Type B pancreatic cell (in vitro differentiated cells): ENCODE measurements around the gene ZNF362. TPM values are rescaled to one million over a fixed set of nuclear protein-coding genes. Genes with fewer than 3 reads are reported as not detected.

ENCODE experiments used
- DNase-seq: peaks from one replicate; pipeline ENCODE4 v3.0.0; 2021; ENCODE audit warnings: mixed read lengths; ENCODE audit not compliant: unreplicated experiment; ENCODE audit errors: extremely low spot score
- H3K27ac Mint-ChIP-seq: 2 replicates; pipeline ENCODE4 v1.8.0; 2021; ENCODE audit warnings: mild to moderate bottlenecking, mixed read lengths
- H3K27me3 Mint-ChIP-seq: 2 replicates; pipeline ENCODE4 v1.8.0; 2021; ENCODE audit warnings: mixed read lengths
- H3K36me3 Mint-ChIP-seq: 2 replicates; pipeline ENCODE4 v1.8.0; 2021; ENCODE audit warnings: mixed read lengths
- H3K4me1 Mint-ChIP-seq: one replicate; pipeline ENCODE4 v1.8.0; 2021; ENCODE audit warnings: mixed read lengths; ENCODE audit not compliant: unreplicated experiment
- H3K4me3 Mint-ChIP-seq: 2 replicates; pipeline ENCODE4 v1.8.0; 2021; ENCODE audit warnings: mild to moderate bottlenecking, mixed read lengths
- H3K9me3 Mint-ChIP-seq: 2 replicates; pipeline ENCODE4 v1.8.0; 2021; ENCODE audit warnings: mixed read lengths
- total RNA-seq: library from RNA; stranded (reverse); gene quantifications from 2 replicates; pipeline ENCODE4 v1.2.1, GENCODE V29; 2021; ENCODE audit warnings: low replicate concordance
- TF ChIP-seq, protein P1 (sequence below): fragments of 200-600 bp; sonication (generic); conservative IDR thresholded peaks from 2 replicates; pipeline ENCODE4 v1.5.0; 2021; ENCODE audit warnings: antibody characterized with exemption, mild to moderate bottlenecking

ZNF362 gene
- total RNA-seq, 1 donor from 2014 or later = 66.5 TPM

DNA sequence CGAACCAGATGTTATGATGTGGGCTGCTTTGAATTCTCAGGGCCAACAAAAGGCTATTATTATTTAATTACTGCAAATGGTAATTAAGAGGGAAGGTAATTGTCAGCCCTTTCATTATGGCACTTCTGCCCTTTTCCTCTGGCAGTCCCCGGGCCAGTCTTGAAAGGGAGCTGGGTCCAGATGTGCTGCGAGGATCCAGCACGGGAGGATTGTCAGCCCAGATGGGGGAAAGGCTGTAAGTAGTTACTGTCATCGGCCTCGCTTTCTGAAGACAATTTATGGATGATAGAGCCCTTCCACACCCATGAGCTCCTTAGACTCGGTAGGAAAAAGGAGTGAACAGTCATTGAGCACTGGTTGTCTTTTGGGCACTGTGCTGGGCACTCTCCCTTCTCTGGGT is 8.7 kb upstream of the ZNF362 start:
- Mint-ChIP-seq H3K27ac (no peak overlapping the region), H3K4me3 (no peak overlapping the region), H3K36me3 (no peaks in the 10 kb centered on the region), H3K4me1 (peaks cover 40% of the 10 kb centered on the region), H3K9me3 (no peaks in the 10 kb centered on the region), H3K27me3 (peaks cover 13% of the 10 kb centered on the region)
- TF ChIP-seq, protein P1, sequence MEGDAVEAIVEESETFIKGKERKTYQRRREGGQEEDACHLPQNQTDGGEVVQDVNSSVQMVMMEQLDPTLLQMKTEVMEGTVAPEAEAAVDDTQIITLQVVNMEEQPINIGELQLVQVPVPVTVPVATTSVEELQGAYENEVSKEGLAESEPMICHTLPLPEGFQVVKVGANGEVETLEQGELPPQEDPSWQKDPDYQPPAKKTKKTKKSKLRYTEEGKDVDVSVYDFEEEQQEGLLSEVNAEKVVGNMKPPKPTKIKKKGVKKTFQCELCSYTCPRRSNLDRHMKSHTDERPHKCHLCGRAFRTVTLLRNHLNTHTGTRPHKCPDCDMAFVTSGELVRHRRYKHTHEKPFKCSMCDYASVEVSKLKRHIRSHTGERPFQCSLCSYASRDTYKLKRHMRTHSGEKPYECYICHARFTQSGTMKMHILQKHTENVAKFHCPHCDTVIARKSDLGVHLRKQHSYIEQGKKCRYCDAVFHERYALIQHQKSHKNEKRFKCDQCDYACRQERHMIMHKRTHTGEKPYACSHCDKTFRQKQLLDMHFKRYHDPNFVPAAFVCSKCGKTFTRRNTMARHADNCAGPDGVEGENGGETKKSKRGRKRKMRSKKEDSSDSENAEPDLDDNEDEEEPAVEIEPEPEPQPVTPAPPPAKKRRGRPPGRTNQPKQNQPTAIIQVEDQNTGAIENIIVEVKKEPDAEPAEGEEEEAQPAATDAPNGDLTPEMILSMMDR = no peak
- DNase-seq = no peak

DNA sequence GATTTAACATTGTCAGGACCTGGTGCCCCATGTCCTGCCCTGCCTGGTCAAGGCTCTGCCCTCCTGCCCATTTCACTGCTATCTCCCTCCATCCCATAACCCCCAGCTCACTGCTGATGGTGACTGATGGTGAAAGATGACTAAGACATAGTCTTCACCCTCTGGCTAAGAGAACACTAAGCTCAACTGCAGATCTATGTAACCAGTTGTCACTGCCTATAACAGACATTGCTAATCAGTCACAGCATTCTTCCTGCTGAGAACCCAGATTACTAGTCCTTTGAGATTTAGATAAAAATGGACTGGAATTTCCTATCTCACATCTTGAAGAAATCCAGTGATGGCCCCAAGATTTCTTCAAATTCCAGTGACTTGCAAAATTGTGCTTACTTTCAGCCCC is 8.0 kb upstream of the ZNF362 start:
- no peak overlapping the region for H3K4me3 Mint-ChIP-seq
- no peaks in the 10 kb centered on the region for H3K9me3 Mint-ChIP-seq
- TF ChIP-seq, protein P1 = no peak
- H3K4me1 Mint-ChIP-seq = peaks cover 37% of the 10 kb centered on the region
- no peaks in the 10 kb centered on the region for H3K36me3 Mint-ChIP-seq
- peaks cover 13% of the 10 kb centered on the region for H3K27me3 Mint-ChIP-seq
- no peak overlapping the region for H3K27ac Mint-ChIP-seq
- DNase-seq = no peak

DNA sequence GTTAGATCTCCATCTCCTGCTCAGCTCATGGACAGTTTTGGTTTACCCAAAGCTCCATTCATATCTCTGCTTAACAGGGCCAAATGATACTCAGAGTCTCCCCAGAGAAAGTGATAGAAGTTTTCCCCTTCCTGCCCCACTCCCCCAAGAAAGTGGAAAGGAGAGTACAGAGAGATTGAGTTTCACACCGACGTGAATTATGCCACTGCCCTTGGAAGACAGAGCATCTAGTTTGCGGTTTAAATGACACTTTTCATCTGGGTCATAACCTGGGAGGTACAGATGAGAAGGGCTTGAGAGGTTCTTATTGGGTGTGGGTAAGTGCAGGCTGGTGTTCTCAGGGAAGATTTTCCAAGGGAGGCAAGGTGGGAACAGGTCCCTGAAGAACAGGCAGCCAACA is 6.9 kb upstream of the ZNF362 start:
- H3K36me3 Mint-ChIP-seq = no peaks in the 10 kb centered on the region
- TF ChIP-seq, protein P1 = no peak
- no peaks in the 10 kb centered on the region for H3K9me3 Mint-ChIP-seq
- H3K4me1 Mint-ChIP-seq = peaks cover 30% of the 10 kb centered on the region
- no peak overlapping the region for H3K27ac Mint-ChIP-seq
- peaks cover 13% of the 10 kb centered on the region for H3K27me3 Mint-ChIP-seq
- no peak overlapping the region for H3K4me3 Mint-ChIP-seq
- DNase-seq = no peak

DNA sequence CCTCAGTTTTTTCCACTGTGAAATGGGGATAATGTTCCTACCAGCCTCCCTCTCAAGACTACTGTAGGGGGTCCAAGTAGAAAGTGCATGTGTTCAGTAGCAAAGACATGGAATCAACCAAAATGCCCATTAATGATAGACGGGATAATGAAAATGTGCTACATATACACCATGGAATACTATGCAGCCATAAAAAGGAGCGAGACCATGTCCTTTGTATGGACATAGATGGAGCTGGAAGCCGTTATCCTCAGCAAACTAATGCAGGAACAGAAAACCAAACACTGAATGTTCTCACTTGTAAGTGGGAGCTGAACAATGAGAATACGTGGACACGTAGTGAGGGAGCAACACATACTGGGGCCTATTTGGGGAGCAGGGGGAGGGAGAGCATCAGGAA is 6.1 kb upstream of the ZNF362 start:
- Mint-ChIP-seq H3K27ac (no peak overlapping the region), H3K9me3 (no peaks in the 10 kb centered on the region), H3K4me1 (peaks cover 22% of the 10 kb centered on the region), H3K4me3 (no peak overlapping the region), H3K36me3 (no peaks in the 10 kb centered on the region), H3K27me3 (peaks cover 13% of the 10 kb centered on the region)
- DNase-seq = no peak
- TF ChIP-seq, protein P1 = no peak

DNA sequence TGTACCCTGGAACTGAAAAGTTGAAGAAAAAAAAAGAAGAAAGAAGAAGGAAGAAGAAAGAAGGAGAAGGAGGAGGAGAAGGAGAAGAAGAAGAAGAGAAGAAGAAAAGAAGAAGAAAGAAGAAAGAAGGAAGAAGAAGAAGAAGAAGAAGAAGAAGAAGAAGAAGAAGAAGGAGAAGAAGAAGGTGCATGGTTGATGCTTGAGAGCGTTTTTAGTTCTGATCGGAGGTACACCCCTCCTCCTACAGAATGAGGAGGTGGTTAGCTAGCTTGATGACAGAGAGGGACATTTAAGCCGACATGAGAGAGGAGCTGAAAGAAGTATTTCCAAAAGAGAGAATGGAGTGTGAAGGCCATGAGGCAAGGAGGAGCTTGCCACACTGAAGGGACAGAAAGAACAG is 5.6 kb upstream of the ZNF362 start:
- Mint-ChIP-seq H3K36me3 (no peaks in the 10 kb centered on the region), H3K4me1 (peaks cover 17% of the 10 kb centered on the region), H3K9me3 (no peaks in the 10 kb centered on the region), H3K27me3 (peaks cover 13% of the 10 kb centered on the region), H3K4me3 (no peak overlapping the region), H3K27ac (no peak overlapping the region)
- TF ChIP-seq, protein P1 = no peak
- no peak for DNase-seq

DNA sequence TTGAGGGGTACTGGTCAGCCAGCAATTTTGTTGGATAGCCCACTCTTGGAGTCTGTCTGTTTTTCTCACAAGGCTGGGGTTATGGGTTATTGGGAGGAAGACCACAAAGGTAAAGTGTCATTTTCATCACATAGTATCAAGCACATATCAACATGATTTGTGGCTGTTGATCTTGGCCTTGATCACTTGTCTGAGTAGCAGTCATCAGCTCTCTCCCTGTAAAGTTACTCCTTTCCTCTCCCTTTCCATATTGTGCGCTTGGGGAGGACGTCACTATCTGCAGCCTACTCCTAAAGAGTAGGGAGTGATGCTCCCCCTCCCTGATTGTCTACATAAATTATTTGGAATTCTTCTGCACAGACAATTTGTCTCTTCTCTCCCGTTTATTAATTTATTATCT is 1.8 kb upstream of the ZNF362 start:
- H3K27ac Mint-ChIP-seq = peak overlapping the region; percentile 69

More for the DNA sequence above, 1.8 kb upstream of the ZNF362 start:
- TF ChIP-seq, protein P1 = no peak
- H3K27me3 Mint-ChIP-seq = peaks cover 8% of the 10 kb centered on the region
- no peaks in the 10 kb centered on the region for H3K9me3 Mint-ChIP-seq
- DNase-seq = no peak
- peaks cover 23% of the 10 kb centered on the region for H3K4me1 Mint-ChIP-seq
- peak overlapping the region; percentile 29 for H3K4me3 Mint-ChIP-seq
- peaks cover 3% of the 10 kb centered on the region for H3K36me3 Mint-ChIP-seq
